NCI-H524 (cell line): ENCODE results near the gene FHOD3.
"Not testable (repeated sequence)": the region's sequence is repeated elsewhere in the genome, so short reads cannot be mapped to it uniquely, and the experiment has no call there.

Experiments used
- DNase-seq, 2 experiments: peaks; one replicate each; lab custom pipeline; 2025; lab: John Stamatoyannopoulos, UW

The FHOD3 gene

GRCh38 chr18:36547544-36547943 is 250.0 kb downstream of the FHOD3 start:
- no peak for DNase-seq

- DNase-seq: not testable (repeated sequence)
Measured at GRCh38 chr18:36551274-36551673, 253.8 kb downstream of the FHOD3 start.

GRCh38 chr18:36558234-36558633 is 260.7 kb downstream of the FHOD3 start:
- DNase-seq: no peak

GRCh38 chr18:36559149-36559857 is 261.8 kb downstream of the FHOD3 start:
- no peak for DNase-seq

- no peak for DNase-seq
Measured at GRCh38 chr18:36560187-36560586, 262.7 kb downstream of the FHOD3 start.

GRCh38 chr18:36561046-36561445 is 263.5 kb downstream of the FHOD3 start:
- DNase-seq: no peak

GRCh38 chr18:36564841-36565240 is 267.3 kb downstream of the FHOD3 start:
- no peak for DNase-seq

- DNase-seq: no peak
Measured at GRCh38 chr18:36567800-36568199, 270.3 kb downstream of the FHOD3 start.

GRCh38 chr18:36568487-36568886 is 271.0 kb downstream of the FHOD3 start:
- DNase-seq: no peak

- DNase-seq: peak; percentile 10 to 53
Measured at GRCh38 chr18:36572135-36572856, 274.8 kb downstream of the FHOD3 start.

- DNase-seq: no peak
Measured at GRCh38 chr18:36576339-36576738, 278.8 kb downstream of the FHOD3 start.

- DNase-seq: no peak
Measured at GRCh38 chr18:36578871-36579710, 281.6 kb downstream of the FHOD3 start.

GRCh38 chr18:36580266-36580665 is 282.8 kb downstream of the FHOD3 start:
- DNase-seq: no peak

- no peak for DNase-seq
Measured at GRCh38 chr18:36580874-36581750, 283.6 kb downstream of the FHOD3 start.

GRCh38 chr18:36582988-36583745 is 285.7 kb downstream of the FHOD3 start:
- no peak for DNase-seq

GRCh38 chr18:36589857-36590543 is 292.5 kb downstream of the FHOD3 start:
- DNase-seq: no peak

- DNase-seq: no peak
Measured at GRCh38 chr18:36590621-36591580, 293.4 kb downstream of the FHOD3 start.

GRCh38 chr18:36592282-36592681 is 294.8 kb downstream of the FHOD3 start:
- DNase-seq: no peak

- DNase-seq: no peak
Measured at GRCh38 chr18:36593001-36593400, 295.5 kb downstream of the FHOD3 start.
